Adrenal gland (tissue), 12 donors: Measurements from ENCODE around the gene CCL25. TPM values are rescaled to one million over a fixed set of nuclear protein-coding genes. Genes with fewer than 3 reads are reported as not detected.

Source experiments
- DNase-seq, 7 donors: peaks; one replicate each; pipeline ENCODE4 v3.0.0-alpha.2; 2019 to 2020
- H3K27ac ChIP-seq, 5 donors: fragments of 200-600 bp; sonication (generic) in 4 of 5; 1 replicate in 3 of 5; 2 replicates in 2 of 5; pipeline versions ENCODE4 v1.5.1 to v1.8.0; 2016 to 2020; ENCODE audit warnings: mild to moderate bottlenecking in 1 of 5
- H3K27me3 ChIP-seq: fragments of 200-600 bp; 2 replicates; pipeline ENCODE4 v1.8.0; 2021
- H3K36me3 ChIP-seq, 2 donors: fragments of 200-600 bp; replicated peaks in 1 of 2; 1 replicate in 1 of 2; 2 replicates in 1 of 2; pipeline versions ENCODE4 v1.5.1 to v1.8.0; 2018 to 2022
- H3K4me1 ChIP-seq, 2 donors: fragments of 200-600 bp; replicated peaks in 1 of 2; 1 replicate in 1 of 2; 2 replicates in 1 of 2; pipeline versions ENCODE4 v1.5.1 to v1.8.0; 2018 to 2021
- H3K4me3 ChIP-seq, 4 donors: fragments of 200-600 bp; sonication (generic) in 3 of 4; one replicate each; pipeline ENCODE4 v1.5.1; 2016 to 2018
- H3K9me3 ChIP-seq, 3 donors: fragments of 200-600 bp; sonication (generic) in 1 of 3; replicated peaks in 1 of 3; 1 replicate in 2 of 3; 2 replicates in 1 of 3; pipeline versions ENCODE4 v1.5.1 to v1.8.0; 2016 to 2021
- POLR2A ChIP-seq, 2 donors: fragments of 450-650 bp; IDR thresholded peaks; one replicate each; pipeline ENCODE4 v1.6.1; 2017; ENCODE audit warnings: antibody characterized with exemption in 2 of 2, mild to moderate bottlenecking in 2 of 2, moderate library complexity in 1 of 2
- WGBS, 4 donors: extraction: QIAGEN DNeasy Blood & Tissue Kit in 2 of 4; methylation state at CpG; one replicate each; pipeline versions ENCODE4 v1.1.5 to v1.1.7; 2013 to 2017; 5-methylcytosine and 5-hydroxymethylcytosine counted together
- intact Hi-C, 2 donors: fragments of 100-400 bp; cut with DNase I; formaldehyde crosslinking; loops; one replicate each; pipeline versions ENCODE4 v1.14.1 to v1.15.0; 2022 to 2023
- polyA plus RNA-seq, 3 donors: library from polyadenylated mRNA; stranded (reverse); fragments of 200-250 nt in 2 of 3; fragments of 350-450 nt in 1 of 3; fragmentation: Illumina TruSeq in 1 of 3; extraction: RNeasy Lipid Tissue Mini Kit (QIAGEN cat#74804) in 1 of 3; gene quantifications; one replicate each; pipeline ENCODE4 v1.2.3, GENCODE V29; 2013 to 2014
- total RNA-seq, 9 donors: library from RNA; depleted of rRNA in 4 of 9; stranded (reverse); fragments of >200 nt in 4 of 9; fragments of 120-200 nt in 1 of 9; fragmentation: NEBNext Ultra II Directional in 1 of 9; extraction: Animal tissue kit (Norgen Biotek cat#: 25700) in 1 of 9; gene quantifications; one replicate each; pipeline versions ENCODE4 v1.1.0 to v1.2.4, GENCODE V29; 2013 to 2023
- TF ChIP-seq, protein P1 (sequence below), 6 experiments: fragments of 450-650 bp in 4 of 6; fragments of 200-600 bp in 2 of 6; sonication (generic) in 1 of 6; IDR thresholded peaks; 1 replicate in 5 of 6; 2 replicates in 1 of 6; pipeline versions ENCODE4 v1.5.1 to v1.8.0; 2016 to 2021; ENCODE audit warnings: antibody characterized with exemption in 6 of 6, mild to moderate bottlenecking in 2 of 6, moderate library complexity in 1 of 6
- donor health status: healthy with polysubstance abuse.
- donor health status: Bipolar disorder and iron deficiency.
- donor health status: DM: yes; HTN: yes; CAD: no.
- donor health status: DM: no; HTN: no; CAD: no.
- donor health status: DM: no; HTN: no; CAD: no.
- donor health status: DM: yes; HTN: yes; CAD: no.

Gene CCL25
- total and polyA plus RNA-seq, 12 donors = 0.11 to 0.78 TPM; not detected in 10

GRCh38 chr19:8065875-8066261 is 13.3 kb downstream of the CCL25 start:
- Histone ChIP-seq H3K4me1 (no peaks in the 10 kb centered on the region), H3K9me3 (peaks cover 0 to 9% (median 0%) of the 10 kb centered on the region in 3 donors), H3K36me3 (no peaks in the 10 kb centered on the region), H3K4me3 (no peak overlapping the region), H3K27ac (no peak overlapping the region), H3K27me3 (no peaks in the 10 kb centered on the region)
- no peak for DNase-seq
- WGBS, 4 donors = 92 to 95% (median 94%) methylated on average over 20 of the region's 20 CpGs
- intact Hi-C loops = no loop called here
- no peak for TF ChIP-seq POLR2A (IDR thresholded peaks at IDR 0.05)
- TF ChIP-seq, protein P1, sequence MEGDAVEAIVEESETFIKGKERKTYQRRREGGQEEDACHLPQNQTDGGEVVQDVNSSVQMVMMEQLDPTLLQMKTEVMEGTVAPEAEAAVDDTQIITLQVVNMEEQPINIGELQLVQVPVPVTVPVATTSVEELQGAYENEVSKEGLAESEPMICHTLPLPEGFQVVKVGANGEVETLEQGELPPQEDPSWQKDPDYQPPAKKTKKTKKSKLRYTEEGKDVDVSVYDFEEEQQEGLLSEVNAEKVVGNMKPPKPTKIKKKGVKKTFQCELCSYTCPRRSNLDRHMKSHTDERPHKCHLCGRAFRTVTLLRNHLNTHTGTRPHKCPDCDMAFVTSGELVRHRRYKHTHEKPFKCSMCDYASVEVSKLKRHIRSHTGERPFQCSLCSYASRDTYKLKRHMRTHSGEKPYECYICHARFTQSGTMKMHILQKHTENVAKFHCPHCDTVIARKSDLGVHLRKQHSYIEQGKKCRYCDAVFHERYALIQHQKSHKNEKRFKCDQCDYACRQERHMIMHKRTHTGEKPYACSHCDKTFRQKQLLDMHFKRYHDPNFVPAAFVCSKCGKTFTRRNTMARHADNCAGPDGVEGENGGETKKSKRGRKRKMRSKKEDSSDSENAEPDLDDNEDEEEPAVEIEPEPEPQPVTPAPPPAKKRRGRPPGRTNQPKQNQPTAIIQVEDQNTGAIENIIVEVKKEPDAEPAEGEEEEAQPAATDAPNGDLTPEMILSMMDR (IDR thresholded peaks at IDR 0.05) = no peak

- Histone ChIP-seq H3K9me3 (peaks cover 0 to 9% (median 0%) of the 10 kb centered on the region in 3 donors), H3K4me1 (no peaks in the 10 kb centered on the region), H3K27ac (no peak overlapping the region), H3K36me3 (no peaks in the 10 kb centered on the region), H3K27me3 (no peaks in the 10 kb centered on the region), H3K4me3 (no peak overlapping the region)
- no peak for DNase-seq
- 72 to 82% (median 77%) methylated on average over 10 to 13 of the region's 13 CpGs for WGBS, 4 donors
- TF ChIP-seq, protein P1 (IDR thresholded peaks at IDR 0.05) = peak in 3 of 6 experiments; percentile 34 to 42 (median 35)
- TF ChIP-seq POLR2A (IDR thresholded peaks at IDR 0.05) = no peak
- intact Hi-C loops = no loop called here
Observed at GRCh38 chr19:8069096-8069973, 16.8 kb downstream of the CCL25 start.

GRCh38 chr19:8071912-8072311 is 19.4 kb downstream of the CCL25 start:
- WGBS, 4 donors = 74 to 89% (median 87%) methylated on average over 4 to 15 of the region's 15 CpGs
- H3K27ac ChIP-seq = no peak overlapping the region
- no peaks in the 10 kb centered on the region for H3K4me1 ChIP-seq
- H3K4me3 ChIP-seq = no peak overlapping the region
- no peak for DNase-seq
- H3K36me3 ChIP-seq = no peaks in the 10 kb centered on the region
- intact Hi-C loops = no loop called here
- H3K9me3 ChIP-seq = peaks cover 0 to 9% (median 0%) of the 10 kb centered on the region in 3 donors
- no peaks in the 10 kb centered on the region for H3K27me3 ChIP-seq
- TF ChIP-seq POLR2A (IDR thresholded peaks at IDR 0.05) = no peak
- TF ChIP-seq, protein P1 (IDR thresholded peaks at IDR 0.05) = no peak

DNA sequence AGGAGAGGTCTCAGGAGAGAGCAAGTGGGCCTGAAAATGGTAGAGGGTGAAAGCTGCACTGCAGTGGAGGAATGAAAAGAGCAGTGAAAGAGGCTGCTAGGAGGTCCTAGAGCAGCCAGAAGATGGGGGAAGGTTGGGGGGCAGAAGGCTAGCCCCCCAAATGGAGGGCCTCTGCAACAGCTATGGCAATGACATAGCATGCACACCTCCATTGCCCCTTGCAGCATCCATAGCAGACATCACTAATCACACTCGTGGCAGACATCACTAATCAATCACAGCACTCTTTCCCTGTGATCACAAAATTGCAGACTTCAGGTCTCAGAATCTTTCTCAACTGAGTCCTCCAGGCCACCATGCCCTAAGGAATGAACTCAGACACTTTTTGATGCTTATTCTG is 21.9 kb downstream of the CCL25 start:
- TF ChIP-seq, protein P1 (IDR thresholded peaks at IDR 0.05) = no peak
- no peak for TF ChIP-seq POLR2A (IDR thresholded peaks at IDR 0.05)
- Histone ChIP-seq H3K9me3 (peaks cover 0 to 5% (median 0%) of the 10 kb centered on the region in 3 donors), H3K4me1 (no peaks in the 10 kb centered on the region), H3K27ac (no peak overlapping the region), H3K4me3 (no peak overlapping the region), H3K27me3 (no peaks in the 10 kb centered on the region), H3K36me3 (no peaks in the 10 kb centered on the region)
- intact Hi-C loops = no loop called here
- DNase-seq = no peak
- WGBS, 4 donors = 77 to 100% (median 92%) methylated on average over 1 of the region's 1 CpG
